Measurements from ENCODE around the gene EXOSC5. TPM values are rescaled to one million over a fixed set of nuclear protein-coding genes. Genes with fewer than 3 reads are reported as not detected.
A peak's percentile ranks its signal among the peaks of the same experiment; 100 is the strongest.

The EXOSC5 gene
- total and polyA plus RNA-seq, 2 of the 13 experiments (the other 11 are each of a cell fraction or from before 2014, with no cell fraction given): 24.1 to 26.5 TPM

DNA sequence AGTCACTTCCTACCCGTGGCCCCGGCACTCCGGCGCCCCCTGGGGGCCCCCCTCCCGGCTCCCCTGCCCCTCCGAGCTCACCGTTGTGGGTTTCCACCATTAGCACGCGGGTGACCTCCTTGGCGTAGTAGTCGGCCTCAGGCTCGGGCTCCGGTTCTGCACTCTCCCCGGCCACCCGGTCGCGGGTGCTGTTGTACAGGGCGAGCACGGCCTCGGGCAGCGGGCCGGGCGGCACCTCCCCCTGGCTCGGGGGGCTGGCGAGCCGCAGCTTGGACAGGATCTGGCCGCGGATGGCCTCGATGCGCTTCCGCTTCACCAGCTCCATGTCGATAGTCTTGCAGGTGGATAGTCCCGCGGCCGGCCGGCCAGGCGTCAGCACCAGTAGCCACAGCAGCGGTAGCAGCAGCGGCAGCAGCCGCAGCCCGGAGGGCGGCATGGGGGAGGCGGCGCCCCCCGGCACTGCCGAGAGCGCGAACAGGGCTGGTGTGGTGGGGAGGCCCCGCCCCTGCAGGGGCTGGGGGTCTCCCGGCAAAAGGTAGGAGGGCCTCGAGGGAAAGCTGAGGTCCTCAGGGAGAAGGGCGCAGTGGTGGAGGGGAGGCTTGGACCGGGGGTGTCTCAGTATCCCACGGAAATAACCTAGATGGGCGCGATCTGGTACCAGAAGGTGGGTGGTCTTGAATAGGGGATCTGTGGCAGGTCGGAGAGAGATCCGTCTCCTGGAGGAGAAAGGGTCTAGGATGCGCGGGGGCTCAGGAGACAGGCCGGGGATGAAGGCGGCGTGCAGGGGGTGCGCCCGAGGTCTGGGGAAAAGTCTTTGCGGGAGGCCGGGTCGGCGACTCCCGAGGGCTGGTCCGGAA lies 44.3 kb downstream of the EXOSC5 start (continued):
- TF ChIP-seq SATB2 (CRISPR knock-in tag; IDR thresholded peaks at IDR 0.05) (no peak), ARHGAP35 (CRISPR knock-in tag; IDR thresholded peaks at IDR 0.05; ENCODE audit: borderline replicate concordance) (no peak), ZNF564 (CRISPR knock-in tag; IDR thresholded peaks at IDR 0.05) (no peak; the same call in 1 of the 2 replicates), RBAK (CRISPR knock-in tag; IDR thresholded peaks at IDR 0.05) (no peak), TCF7 (IDR thresholded peaks at IDR 0.05; ENCODE audit: low read depth) (no peak), RFX1 (IDR thresholded peaks at IDR 0.05) (no peak), THYN1 (CRISPR knock-in tag; IDR thresholded peaks at IDR 0.05; ENCODE audit: borderline replicate concordance, low read depth) (no peak), KLF16 (CRISPR knock-in tag; IDR thresholded peaks at IDR 0.05) (no peak), POLR2AphosphoS5 (IDR thresholded peaks at IDR 0.05; ENCODE audit: low read depth, low read length) (0 out of 2 replicates have a peak, but pooled peaks have one; percentile 25), ZNF570 (CRISPR knock-in tag; IDR thresholded peaks at IDR 0.05; ENCODE audit: borderline replicate concordance) (no peak), DNMT1 (CRISPR knock-in tag; IDR thresholded peaks at IDR 0.05) (no peak), TBL1XR1 (IDR thresholded peaks at IDR 0.05; ENCODE audit: borderline replicate concordance, low read length, partially characterized antibody) (no peak), POLR2G (IDR thresholded peaks at IDR 0.05; ENCODE audit: low read depth, low read length) (no peak; the same call in 1 of the 2 replicates), NR2F2 (IDR thresholded peaks at IDR 0.05; ENCODE audit: borderline replicate concordance, low read depth) (no peak), NRL (CRISPR knock-in tag; IDR thresholded peaks at IDR 0.05; ENCODE audit: borderline replicate concordance) (peak; percentile 67; the same call in 1 of the 2 replicates), ZNF383 (CRISPR knock-in tag; IDR thresholded peaks at IDR 0.05; ENCODE audit: borderline replicate concordance) (no peak), NR3C1 (CRISPR knock-in tag; IDR thresholded peaks at IDR 0.05) (no peak), NR2F6 (IDR thresholded peaks at IDR 0.05) (no peak), NR2F6 (CRISPR knock-in tag; IDR thresholded peaks at IDR 0.05) (no peak; the same call in 1 of the 2 replicates), FOXC1 (CRISPR knock-in tag; IDR thresholded peaks at IDR 0.05; ENCODE audit: borderline replicate concordance) (peak; percentile 62; the same call in 1 of the 2 replicates), RFX3 (CRISPR knock-in tag; IDR thresholded peaks at IDR 0.05) (no peak)
- TF ChIP-seq, protein P1, sequence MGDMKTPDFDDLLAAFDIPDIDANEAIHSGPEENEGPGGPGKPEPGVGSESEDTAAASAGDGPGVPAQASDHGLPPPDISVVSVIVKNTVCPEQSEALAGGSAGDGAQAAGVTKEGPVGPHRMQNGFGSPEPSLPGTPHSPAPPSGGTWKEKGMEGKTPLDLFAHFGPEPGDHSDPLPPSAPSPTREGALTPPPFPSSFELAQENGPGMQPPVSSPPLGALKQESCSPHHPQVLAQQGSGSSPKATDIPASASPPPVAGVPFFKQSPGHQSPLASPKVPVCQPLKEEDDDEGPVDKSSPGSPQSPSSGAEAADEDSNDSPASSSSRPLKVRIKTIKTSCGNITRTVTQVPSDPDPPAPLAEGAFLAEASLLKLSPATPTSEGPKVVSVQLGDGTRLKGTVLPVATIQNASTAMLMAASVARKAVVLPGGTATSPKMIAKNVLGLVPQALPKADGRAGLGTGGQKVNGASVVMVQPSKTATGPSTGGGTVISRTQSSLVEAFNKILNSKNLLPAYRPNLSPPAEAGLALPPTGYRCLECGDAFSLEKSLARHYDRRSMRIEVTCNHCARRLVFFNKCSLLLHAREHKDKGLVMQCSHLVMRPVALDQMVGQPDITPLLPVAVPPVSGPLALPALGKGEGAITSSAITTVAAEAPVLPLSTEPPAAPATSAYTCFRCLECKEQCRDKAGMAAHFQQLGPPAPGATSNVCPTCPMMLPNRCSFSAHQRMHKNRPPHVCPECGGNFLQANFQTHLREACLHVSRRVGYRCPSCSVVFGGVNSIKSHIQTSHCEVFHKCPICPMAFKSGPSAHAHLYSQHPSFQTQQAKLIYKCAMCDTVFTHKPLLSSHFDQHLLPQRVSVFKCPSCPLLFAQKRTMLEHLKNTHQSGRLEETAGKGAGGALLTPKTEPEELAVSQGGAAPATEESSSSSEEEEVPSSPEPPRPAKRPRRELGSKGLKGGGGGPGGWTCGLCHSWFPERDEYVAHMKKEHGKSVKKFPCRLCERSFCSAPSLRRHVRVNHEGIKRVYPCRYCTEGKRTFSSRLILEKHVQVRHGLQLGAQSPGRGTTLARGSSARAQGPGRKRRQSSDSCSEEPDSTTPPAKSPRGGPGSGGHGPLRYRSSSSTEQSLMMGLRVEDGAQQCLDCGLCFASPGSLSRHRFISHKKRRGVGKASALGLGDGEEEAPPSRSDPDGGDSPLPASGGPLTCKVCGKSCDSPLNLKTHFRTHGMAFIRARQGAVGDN (CRISPR knock-in tag; IDR thresholded peaks at IDR 0.05): peak; percentile 88
- TF ChIP-seq, protein P2, sequence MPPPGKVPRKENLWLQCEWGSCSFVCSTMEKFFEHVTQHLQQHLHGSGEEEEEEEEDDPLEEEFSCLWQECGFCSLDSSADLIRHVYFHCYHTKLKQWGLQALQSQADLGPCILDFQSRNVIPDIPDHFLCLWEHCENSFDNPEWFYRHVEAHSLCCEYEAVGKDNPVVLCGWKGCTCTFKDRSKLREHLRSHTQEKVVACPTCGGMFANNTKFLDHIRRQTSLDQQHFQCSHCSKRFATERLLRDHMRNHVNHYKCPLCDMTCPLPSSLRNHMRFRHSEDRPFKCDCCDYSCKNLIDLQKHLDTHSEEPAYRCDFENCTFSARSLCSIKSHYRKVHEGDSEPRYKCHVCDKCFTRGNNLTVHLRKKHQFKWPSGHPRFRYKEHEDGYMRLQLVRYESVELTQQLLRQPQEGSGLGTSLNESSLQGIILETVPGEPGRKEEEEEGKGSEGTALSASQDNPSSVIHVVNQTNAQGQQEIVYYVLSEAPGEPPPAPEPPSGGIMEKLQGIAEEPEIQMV (CRISPR knock-in tag; IDR thresholded peaks at IDR 0.05; ENCODE audit: low read depth): no peak
- TF ChIP-seq, protein P3, sequence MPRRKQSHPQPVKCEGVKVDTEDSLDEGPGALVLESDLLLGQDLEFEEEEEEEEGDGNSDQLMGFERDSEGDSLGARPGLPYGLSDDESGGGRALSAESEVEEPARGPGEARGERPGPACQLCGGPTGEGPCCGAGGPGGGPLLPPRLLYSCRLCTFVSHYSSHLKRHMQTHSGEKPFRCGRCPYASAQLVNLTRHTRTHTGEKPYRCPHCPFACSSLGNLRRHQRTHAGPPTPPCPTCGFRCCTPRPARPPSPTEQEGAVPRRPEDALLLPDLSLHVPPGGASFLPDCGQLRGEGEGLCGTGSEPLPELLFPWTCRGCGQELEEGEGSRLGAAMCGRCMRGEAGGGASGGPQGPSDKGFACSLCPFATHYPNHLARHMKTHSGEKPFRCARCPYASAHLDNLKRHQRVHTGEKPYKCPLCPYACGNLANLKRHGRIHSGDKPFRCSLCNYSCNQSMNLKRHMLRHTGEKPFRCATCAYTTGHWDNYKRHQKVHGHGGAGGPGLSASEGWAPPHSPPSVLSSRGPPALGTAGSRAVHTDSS (CRISPR knock-in tag; conservative IDR thresholded peaks at IDR 0.05): 0 out of 2 replicates have a peak, but pooled peaks have one; percentile 29
